Mesothelial cell of epicardium (in vitro differentiated cells): ENCODE measurements around the gene PELI2. TPM values are rescaled to one million over a fixed set of nuclear protein-coding genes. Genes with fewer than 3 reads are reported as not detected.

Experiments used
- DNase-seq, 2 experiments: peaks; one replicate each; pipeline ENCODE4 v3.0.0; 2021; ENCODE audit warnings: low spot score in 2 of 2; ENCODE audit not compliant: unreplicated experiment in 2 of 2
- H3K27ac Mint-ChIP-seq: 2 replicates; pipeline ENCODE4 v1.8.0; 2021; ENCODE audit warnings: mixed read lengths
- H3K27me3 Mint-ChIP-seq: 2 replicates; pipeline ENCODE4 v1.8.0; 2021; ENCODE audit warnings: low read depth, mixed read lengths
- H3K36me3 Mint-ChIP-seq: 2 replicates; pipeline ENCODE4 v1.8.0; 2021; ENCODE audit warnings: mixed read lengths
- H3K4me1 Mint-ChIP-seq: 2 replicates; pipeline ENCODE4 v1.8.0; 2021; ENCODE audit warnings: mixed read lengths
- H3K4me3 Mint-ChIP-seq: 2 replicates; pipeline ENCODE4 v1.8.0; 2021; ENCODE audit warnings: mild to moderate bottlenecking, moderate library complexity, mixed read lengths
- H3K9me3 Mint-ChIP-seq: 2 replicates; pipeline ENCODE4 v1.8.0; 2021; ENCODE audit warnings: mixed read lengths
- total RNA-seq: library from RNA; stranded (reverse); gene quantifications from 3 replicates; pipeline ENCODE4 v1.2.1, GENCODE V29; 2021
- TF ChIP-seq, protein P1 (sequence below): fragments of 200-600 bp; sonication (generic); IDR thresholded peaks from one replicate; pipeline ENCODE4 v1.5.0; 2021; ENCODE audit warnings: antibody characterized with exemption; ENCODE audit not compliant: unreplicated experiment

Gene PELI2
- total RNA-seq, 1 donor from 2014 or later, result 10.0 TPM

DNA sequence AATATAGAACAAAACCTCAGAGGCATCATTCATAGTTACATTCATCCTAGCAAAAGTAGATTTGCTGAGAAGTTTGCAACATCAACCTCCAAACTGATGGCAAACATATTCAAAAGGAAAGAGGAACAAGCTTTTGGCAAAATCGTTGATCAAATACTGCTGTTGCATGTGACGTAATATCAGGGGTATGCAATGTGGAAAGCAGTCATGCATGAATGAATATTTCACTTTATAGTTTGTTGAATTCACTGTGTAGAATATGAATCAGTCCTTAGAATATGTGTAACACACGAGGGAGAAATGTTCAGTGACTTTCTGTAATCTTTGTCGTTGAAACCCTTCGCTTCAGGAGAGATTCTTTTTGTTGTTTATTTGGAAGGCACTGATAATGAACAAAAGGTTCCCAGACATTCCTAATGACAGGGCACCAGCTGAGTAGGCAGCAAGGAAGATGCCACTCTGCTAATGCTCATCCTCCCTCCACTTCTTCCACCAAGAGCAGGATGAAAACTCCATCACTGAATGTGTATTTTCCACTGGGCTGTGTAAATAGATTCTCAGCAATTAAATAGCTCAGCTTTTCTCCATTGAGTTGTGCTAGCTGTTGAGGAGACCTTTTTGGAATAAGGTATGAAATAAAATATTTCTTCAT is 126.1 kb downstream of the PELI2 start:
- no peak overlapping the region for H3K4me3 Mint-ChIP-seq
- no peak overlapping the region for H3K27ac Mint-ChIP-seq
- H3K36me3 Mint-ChIP-seq, result no peaks in the 10 kb centered on the region
- H3K27me3 Mint-ChIP-seq, result no peaks in the 10 kb centered on the region
- H3K9me3 Mint-ChIP-seq, result no peaks in the 10 kb centered on the region
- no peaks in the 10 kb centered on the region for H3K4me1 Mint-ChIP-seq
- DNase-seq, result no peak
- TF ChIP-seq, protein P1, sequence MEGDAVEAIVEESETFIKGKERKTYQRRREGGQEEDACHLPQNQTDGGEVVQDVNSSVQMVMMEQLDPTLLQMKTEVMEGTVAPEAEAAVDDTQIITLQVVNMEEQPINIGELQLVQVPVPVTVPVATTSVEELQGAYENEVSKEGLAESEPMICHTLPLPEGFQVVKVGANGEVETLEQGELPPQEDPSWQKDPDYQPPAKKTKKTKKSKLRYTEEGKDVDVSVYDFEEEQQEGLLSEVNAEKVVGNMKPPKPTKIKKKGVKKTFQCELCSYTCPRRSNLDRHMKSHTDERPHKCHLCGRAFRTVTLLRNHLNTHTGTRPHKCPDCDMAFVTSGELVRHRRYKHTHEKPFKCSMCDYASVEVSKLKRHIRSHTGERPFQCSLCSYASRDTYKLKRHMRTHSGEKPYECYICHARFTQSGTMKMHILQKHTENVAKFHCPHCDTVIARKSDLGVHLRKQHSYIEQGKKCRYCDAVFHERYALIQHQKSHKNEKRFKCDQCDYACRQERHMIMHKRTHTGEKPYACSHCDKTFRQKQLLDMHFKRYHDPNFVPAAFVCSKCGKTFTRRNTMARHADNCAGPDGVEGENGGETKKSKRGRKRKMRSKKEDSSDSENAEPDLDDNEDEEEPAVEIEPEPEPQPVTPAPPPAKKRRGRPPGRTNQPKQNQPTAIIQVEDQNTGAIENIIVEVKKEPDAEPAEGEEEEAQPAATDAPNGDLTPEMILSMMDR, result no peak

DNA sequence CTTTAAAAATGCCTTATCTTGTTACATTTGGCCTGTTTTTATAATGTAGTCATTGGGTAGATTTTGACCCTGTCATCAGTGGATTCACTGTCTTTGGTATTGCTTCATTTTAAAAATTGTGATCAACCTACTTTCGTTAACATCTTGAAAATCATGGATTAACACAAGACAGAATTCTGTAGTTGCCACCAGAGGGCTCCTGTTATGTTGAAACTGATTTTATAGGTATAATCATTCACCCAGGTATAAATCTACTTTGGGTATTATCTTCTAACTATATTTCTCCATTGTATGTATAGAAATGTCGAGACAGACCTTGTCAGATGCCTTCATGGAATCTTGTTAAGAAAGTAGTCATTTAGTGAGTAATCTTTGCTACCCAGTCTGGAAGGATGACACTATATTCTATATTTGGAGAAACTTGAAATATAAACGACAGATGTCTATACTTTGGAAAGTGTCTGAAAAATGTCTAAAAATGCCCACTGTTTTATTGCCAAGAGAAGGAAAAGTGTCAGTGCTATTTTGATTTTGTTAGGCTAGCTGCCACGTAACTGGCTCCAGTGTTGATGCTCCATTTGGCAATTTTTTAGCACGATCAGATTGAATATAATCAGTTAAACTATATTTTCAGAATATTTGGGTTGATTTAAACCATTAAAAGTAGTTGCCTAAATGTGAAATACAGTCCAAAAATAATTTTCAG is 129.4 kb downstream of the PELI2 start:
- H3K9me3 Mint-ChIP-seq, result no peaks in the 10 kb centered on the region
- TF ChIP-seq, protein P1, result no peak
- H3K4me3 Mint-ChIP-seq, result no peak overlapping the region
- no peaks in the 10 kb centered on the region for H3K27me3 Mint-ChIP-seq
- no peak for DNase-seq
- H3K36me3 Mint-ChIP-seq, result no peaks in the 10 kb centered on the region
- no peaks in the 10 kb centered on the region for H3K4me1 Mint-ChIP-seq
- no peak overlapping the region for H3K27ac Mint-ChIP-seq

DNA sequence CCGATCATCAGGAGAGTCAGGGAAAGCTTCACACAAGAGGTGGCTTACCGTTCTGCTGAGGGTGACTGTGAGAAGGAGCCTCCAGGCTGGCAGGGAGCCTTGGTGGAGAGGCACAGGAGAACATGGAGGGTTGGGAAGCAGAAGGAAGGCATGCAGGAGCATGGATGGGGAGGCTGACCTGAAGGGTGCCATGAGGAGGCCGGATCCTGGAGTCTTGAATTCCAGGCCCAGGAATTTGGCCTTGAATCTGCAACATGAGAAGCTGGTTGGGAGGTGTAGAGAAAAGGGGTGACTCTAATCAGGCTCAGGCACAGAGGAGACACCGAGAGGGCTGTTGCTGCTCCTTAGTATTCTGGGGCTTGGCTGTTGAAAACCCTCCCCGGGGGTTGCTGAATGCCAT is 130.2 kb downstream of the PELI2 start:
- Mint-ChIP-seq H3K27ac (no peak overlapping the region), H3K27me3 (no peaks in the 10 kb centered on the region), H3K9me3 (peaks cover 4% of the 10 kb centered on the region), H3K36me3 (no peaks in the 10 kb centered on the region), H3K4me1 (no peaks in the 10 kb centered on the region), H3K4me3 (no peak overlapping the region)
- TF ChIP-seq, protein P1, result no peak
- DNase-seq, result no peak

DNA sequence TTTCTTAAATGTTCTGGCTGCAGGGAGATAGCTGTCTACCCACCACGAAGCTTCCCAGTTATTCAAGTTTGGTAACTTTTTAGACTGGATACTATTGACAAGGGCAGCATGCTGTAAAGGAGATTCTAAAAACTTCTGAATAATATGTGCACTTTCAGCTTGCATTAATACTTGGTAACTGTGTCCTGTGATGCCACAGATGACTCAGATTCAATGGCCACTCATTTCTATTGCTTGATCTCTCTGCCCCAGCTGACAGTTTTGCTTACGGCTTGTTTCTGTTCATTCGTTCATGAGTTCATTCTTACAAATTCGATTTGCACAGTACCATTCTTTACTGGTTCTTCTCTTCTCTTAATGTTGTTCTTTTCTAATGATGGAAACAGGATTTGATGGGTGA is 142.8 kb downstream of the PELI2 start:
- TF ChIP-seq, protein P1, result no peak
- DNase-seq, result no peak
- H3K9me3 Mint-ChIP-seq, result peaks cover 20% of the 10 kb centered on the region
- peaks cover 2% of the 10 kb centered on the region for H3K27me3 Mint-ChIP-seq
- H3K4me3 Mint-ChIP-seq, result no peak overlapping the region
- H3K27ac Mint-ChIP-seq, result no peak overlapping the region
- peaks cover 8% of the 10 kb centered on the region for H3K36me3 Mint-ChIP-seq
- H3K4me1 Mint-ChIP-seq, result no peaks in the 10 kb centered on the region

DNA sequence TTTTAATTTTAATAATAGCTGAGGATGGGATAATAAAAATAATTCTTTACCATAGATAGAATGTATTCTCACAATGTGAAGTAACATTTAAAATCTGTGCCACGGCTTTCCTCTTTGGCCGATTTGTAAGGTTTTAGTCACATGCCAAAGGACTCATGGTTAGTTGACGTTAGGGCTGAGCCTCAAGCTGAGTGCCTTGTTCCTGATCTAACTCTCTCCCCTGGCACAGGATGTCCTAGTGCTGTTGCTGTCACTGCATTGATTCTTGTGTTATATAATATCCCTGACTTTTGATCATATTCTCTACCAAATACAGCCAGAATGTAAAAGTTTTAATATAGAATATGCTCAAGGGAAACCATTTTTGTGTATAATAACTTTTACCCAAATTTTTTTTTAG is 144.3 kb downstream of the PELI2 start:
- H3K27me3 Mint-ChIP-seq, result peaks cover 2% of the 10 kb centered on the region
- TF ChIP-seq, protein P1, result no peak
- no peak overlapping the region for H3K27ac Mint-ChIP-seq
- no peak for DNase-seq
- no peak overlapping the region for H3K4me3 Mint-ChIP-seq
- no peaks in the 10 kb centered on the region for H3K4me1 Mint-ChIP-seq
- H3K9me3 Mint-ChIP-seq, result peaks cover 20% of the 10 kb centered on the region
- H3K36me3 Mint-ChIP-seq, result peaks cover 8% of the 10 kb centered on the region
